Loucy (cell line): ENCODE measurements around the gene NRN1.

Source experiments
- H2AFZ ChIP-seq: fragments of 200-600 bp; sonication (generic); 2 replicates; pipeline ENCODE4 v1.6.0; 2016; ENCODE audit warnings: antibody characterized with exemption, mild to moderate bottlenecking, low read length, moderate library complexity
- H3F3A ChIP-seq: fragments of 200-600 bp; 2 replicates; pipeline ENCODE4 v1.6.0; 2016; ENCODE audit warnings: antibody characterized with exemption, low read depth, mild to moderate bottlenecking
- H3K27me3 ChIP-seq: fragments of 200-600 bp; sonication (generic); 2 replicates; pipeline ENCODE4 v1.6.1; 2014; ENCODE audit warnings: low read length, mild to moderate bottlenecking; ENCODE audit not compliant: insufficient read depth, poor library complexity, severe bottlenecking
- H3K36me3 ChIP-seq: fragments of 200-600 bp; sonication (generic); 2 replicates; pipeline ENCODE4 v1.6.1; 2016; ENCODE audit warnings: low read length; ENCODE audit not compliant: insufficient read depth
- H3K4me1 ChIP-seq: fragments of 200-600 bp; sonication (generic); 2 replicates; pipeline ENCODE4 v1.5.1; 2014; ENCODE audit warnings: low read length, mild to moderate bottlenecking; ENCODE audit not compliant: insufficient read depth, poor library complexity, severe bottlenecking
- H3K4me2 ChIP-seq: fragments of 200-600 bp; sonication (generic); 2 replicates; pipeline ENCODE4 v1.6.0; 2014; ENCODE audit warnings: antibody characterized with exemption, low read length, low read depth, mild to moderate bottlenecking; ENCODE audit not compliant: poor library complexity, severe bottlenecking
- H3K4me3 ChIP-seq: fragments of 200-600 bp; sonication (generic); 2 replicates; pipeline ENCODE4 v1.5.1; 2014; ENCODE audit warnings: low read length, mild to moderate bottlenecking, mixed read lengths; ENCODE audit not compliant: poor library complexity, severe bottlenecking
- H3K79me2 ChIP-seq: fragments of 200-600 bp; sonication (generic); 2 replicates; pipeline ENCODE4 v1.6.1; 2014; ENCODE audit warnings: low read length; ENCODE audit not compliant: insufficient read depth
- H3K9ac ChIP-seq: fragments of 200-600 bp; sonication (generic); 2 replicates; pipeline ENCODE4 v1.6.0; 2014; ENCODE audit warnings: mild to moderate bottlenecking, low read depth, low read length, moderate library complexity; ENCODE audit not compliant: poor library complexity, severe bottlenecking
- H3K9me2 ChIP-seq: fragments of 200-600 bp; sonication (generic); replicated peaks from 2 replicates; pipeline ENCODE4 v1.6.1; 2016; ENCODE audit warnings: low read depth, low read length, mixed read lengths
- H3K9me3 ChIP-seq: fragments of 200-600 bp; sonication (generic); 2 replicates; pipeline ENCODE4 v1.6.1; 2014; ENCODE audit warnings: mild to moderate bottlenecking, antibody characterized with exemption, low read length, low read depth; ENCODE audit not compliant: insufficient read depth
- H4K20me1 ChIP-seq: fragments of 200-600 bp; sonication (generic); 2 replicates; pipeline ENCODE4 v1.6.0; 2014; ENCODE audit warnings: antibody characterized with exemption, low read length, mild to moderate bottlenecking; ENCODE audit not compliant: insufficient read depth, poor library complexity, severe bottlenecking
- EZH2phosphoT487 ChIP-seq: fragments of 200-600 bp; IDR thresholded peaks from 2 replicates; pipeline ENCODE4 v1.6.1; 2018; ENCODE audit warnings: antibody characterized with exemption, mild to moderate bottlenecking, moderate library complexity, borderline replicate concordance
- TF ChIP-seq, protein P1 (sequence below): fragments of 200-600 bp; sonication (generic); conservative IDR thresholded peaks from 2 replicates; pipeline ENCODE4 v1.5.1; 2014; ENCODE audit warnings: mild to moderate bottlenecking, antibody characterized with exemption, low read length

The NRN1 gene

DNA sequence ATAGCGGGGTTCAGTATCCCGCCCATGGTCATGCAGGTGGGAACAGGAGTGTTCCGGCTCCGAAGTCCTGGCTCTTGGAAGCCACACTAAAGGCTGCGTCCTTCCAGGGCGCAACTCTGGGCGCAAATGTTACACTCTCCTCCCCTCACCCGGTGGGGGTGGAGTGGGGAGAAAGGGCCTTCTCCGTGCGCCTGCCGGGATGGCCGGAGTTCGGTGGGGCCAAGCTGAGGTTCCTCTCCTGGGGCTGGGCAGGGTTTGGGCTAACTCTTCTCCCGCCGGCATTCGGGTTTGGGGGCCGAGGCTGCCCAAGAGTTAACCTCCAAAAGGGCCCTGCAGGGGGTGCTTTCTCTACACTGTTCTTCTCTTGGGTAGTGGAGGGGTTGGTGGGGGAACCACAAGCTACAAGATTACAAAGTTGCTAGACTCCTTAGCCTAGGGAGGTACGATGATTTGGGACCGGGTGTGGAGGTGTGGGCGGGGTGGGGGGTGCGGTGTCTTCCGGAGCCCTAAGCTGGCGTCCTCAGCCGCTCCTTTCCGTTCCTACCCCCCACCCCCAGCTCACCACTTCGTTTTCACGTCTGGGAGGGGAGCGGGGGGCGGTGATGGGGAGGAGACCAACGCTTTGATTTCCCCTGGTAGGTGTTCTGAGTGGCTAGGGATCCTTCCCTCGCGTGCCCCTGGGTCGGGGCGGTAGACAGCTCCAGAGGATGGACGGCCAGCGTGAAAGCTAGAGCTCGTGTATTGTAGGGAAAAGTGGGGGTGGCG is 12.3 kb downstream of the NRN1 start:
- H3K9ac ChIP-seq = no peak overlapping the region
- no peaks in the 10 kb centered on the region for H3K9me3 ChIP-seq
- H3K4me1 ChIP-seq = peaks cover 15% of the 10 kb centered on the region
- H3K4me2 ChIP-seq = no peak overlapping the region
- no peaks in the 10 kb centered on the region for H3K36me3 ChIP-seq
- no peaks in the 10 kb centered on the region for H3K9me2 ChIP-seq
- H4K20me1 ChIP-seq = no peaks in the 10 kb centered on the region
- TF ChIP-seq, protein P1, sequence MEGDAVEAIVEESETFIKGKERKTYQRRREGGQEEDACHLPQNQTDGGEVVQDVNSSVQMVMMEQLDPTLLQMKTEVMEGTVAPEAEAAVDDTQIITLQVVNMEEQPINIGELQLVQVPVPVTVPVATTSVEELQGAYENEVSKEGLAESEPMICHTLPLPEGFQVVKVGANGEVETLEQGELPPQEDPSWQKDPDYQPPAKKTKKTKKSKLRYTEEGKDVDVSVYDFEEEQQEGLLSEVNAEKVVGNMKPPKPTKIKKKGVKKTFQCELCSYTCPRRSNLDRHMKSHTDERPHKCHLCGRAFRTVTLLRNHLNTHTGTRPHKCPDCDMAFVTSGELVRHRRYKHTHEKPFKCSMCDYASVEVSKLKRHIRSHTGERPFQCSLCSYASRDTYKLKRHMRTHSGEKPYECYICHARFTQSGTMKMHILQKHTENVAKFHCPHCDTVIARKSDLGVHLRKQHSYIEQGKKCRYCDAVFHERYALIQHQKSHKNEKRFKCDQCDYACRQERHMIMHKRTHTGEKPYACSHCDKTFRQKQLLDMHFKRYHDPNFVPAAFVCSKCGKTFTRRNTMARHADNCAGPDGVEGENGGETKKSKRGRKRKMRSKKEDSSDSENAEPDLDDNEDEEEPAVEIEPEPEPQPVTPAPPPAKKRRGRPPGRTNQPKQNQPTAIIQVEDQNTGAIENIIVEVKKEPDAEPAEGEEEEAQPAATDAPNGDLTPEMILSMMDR = peak; percentile 28; the same call in 1 of the 2 replicates
- TF ChIP-seq EZH2phosphoT487 = no peak
- no peak overlapping the region for H3K4me3 ChIP-seq
- H3K27me3 ChIP-seq = no peaks in the 10 kb centered on the region
- no peaks in the 10 kb centered on the region for H3F3A ChIP-seq
- no peak overlapping the region for H2AFZ ChIP-seq
- H3K79me2 ChIP-seq = no peaks in the 10 kb centered on the region

DNA sequence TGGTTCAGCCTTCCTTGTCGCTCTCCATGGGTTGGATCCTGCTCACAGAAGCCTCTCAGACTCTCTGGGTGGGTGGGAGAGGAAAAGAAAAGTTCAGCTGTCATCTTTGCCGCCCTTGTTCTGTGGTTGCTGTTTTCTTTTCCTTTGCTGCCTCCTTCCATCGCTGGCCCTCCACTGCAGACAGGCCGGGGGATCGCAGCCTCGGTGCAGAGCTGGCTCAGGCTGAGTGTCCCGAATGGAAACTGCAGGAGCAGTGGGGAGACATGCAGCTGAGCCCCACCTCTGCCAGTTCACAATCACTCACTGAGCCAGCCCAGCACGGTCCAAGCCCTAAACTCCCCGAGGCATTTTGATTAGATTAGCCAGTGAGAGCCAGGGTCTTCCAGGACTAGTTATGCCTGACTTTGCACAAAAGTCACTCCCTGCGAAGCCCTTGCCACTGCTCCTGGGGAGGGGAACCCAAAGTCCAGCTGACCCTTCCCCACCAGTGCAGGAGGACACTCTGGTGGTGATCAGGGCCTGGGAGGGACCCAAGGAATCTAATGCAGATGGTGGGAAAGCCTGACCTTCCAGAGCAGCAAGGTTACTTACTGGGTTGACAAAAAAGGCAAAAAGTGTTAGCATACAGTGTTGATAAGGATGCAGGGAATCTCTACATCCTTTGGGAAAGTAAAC is 14.0 kb downstream of the NRN1 start:
- Histone ChIP-seq H3K9ac (no peak overlapping the region), H3K4me1 (peaks cover 13% of the 10 kb centered on the region), H3K27me3 (no peaks in the 10 kb centered on the region), H3K79me2 (no peaks in the 10 kb centered on the region), H3F3A (no peaks in the 10 kb centered on the region), H3K9me2 (no peaks in the 10 kb centered on the region), H3K4me3 (no peak overlapping the region), H3K4me2 (no peak overlapping the region), H3K9me3 (no peaks in the 10 kb centered on the region), H4K20me1 (no peaks in the 10 kb centered on the region), H2AFZ (no peak overlapping the region), H3K36me3 (no peaks in the 10 kb centered on the region)
- no peak for TF ChIP-seq EZH2phosphoT487
- TF ChIP-seq, protein P1 = no peak

DNA sequence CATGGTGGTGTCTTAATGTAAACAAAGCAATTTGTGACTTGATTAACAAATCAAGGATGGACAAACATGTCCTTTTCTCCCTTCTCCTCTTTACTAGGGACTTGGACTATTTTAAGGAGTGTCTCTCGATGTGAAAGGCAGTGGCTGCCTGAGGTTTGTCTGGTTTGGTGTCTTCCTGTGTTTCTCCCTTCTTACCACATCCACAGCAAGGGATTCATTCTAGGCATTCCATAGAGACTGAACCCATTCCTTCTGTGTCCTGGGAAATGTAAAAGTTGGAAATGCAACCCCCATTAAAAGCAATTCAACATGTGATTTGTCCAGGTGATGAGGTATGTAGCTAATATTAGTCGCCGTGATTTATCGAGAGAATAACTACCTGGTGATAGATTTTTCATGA is 15.9 kb downstream of the NRN1 start:
- Histone ChIP-seq H3K27me3 (no peaks in the 10 kb centered on the region), H3K4me1 (peaks cover 7% of the 10 kb centered on the region)

More for the DNA sequence above, 15.9 kb downstream of the NRN1 start:
- no peak overlapping the region for H3K4me3 ChIP-seq
- H3K9me3 ChIP-seq = no peaks in the 10 kb centered on the region
- no peak for TF ChIP-seq EZH2phosphoT487
- TF ChIP-seq, protein P1 = no peak
- no peak overlapping the region for H3K4me2 ChIP-seq
- no peaks in the 10 kb centered on the region for H3K79me2 ChIP-seq
- H3K9ac ChIP-seq = no peak overlapping the region
- no peaks in the 10 kb centered on the region for H3K36me3 ChIP-seq
- H3K9me2 ChIP-seq = no peaks in the 10 kb centered on the region
- no peak overlapping the region for H2AFZ ChIP-seq
- no peaks in the 10 kb centered on the region for H3F3A ChIP-seq
- no peaks in the 10 kb centered on the region for H4K20me1 ChIP-seq
